Subcutaneous abdominal adipose tissue (tissue), 5 donors: Measurements from ENCODE around the gene PDE6B.
A peak's percentile ranks its signal among the peaks of the same experiment; 100 is the strongest.
"Not testable (repeated sequence)": the region's sequence is repeated elsewhere in the genome, so short reads cannot be mapped to it uniquely, and the experiment has no call there.

Source experiments
- H3K27ac ChIP-seq: one replicate; pipeline ENCODE4 v1.7.0; 2013; ENCODE audit warnings: low read depth, mild to moderate bottlenecking, inconsistent platforms, low read length, moderate library complexity
- H3K27me3 ChIP-seq, 5 donors: one replicate each; pipeline ENCODE4 v1.7.0; 2013; ENCODE audit warnings: low read length in 5 of 5, inconsistent platforms in 1 of 5; ENCODE audit not compliant: control insufficient read depth in 5 of 5, insufficient read depth in 4 of 5
- H3K36me3 ChIP-seq, 5 donors: one replicate each; pipeline ENCODE4 v1.7.0; 2013; ENCODE audit warnings: low read length in 5 of 5; ENCODE audit not compliant: control insufficient read depth in 5 of 5, insufficient read depth in 5 of 5
- H3K4me1 ChIP-seq, 5 donors: one replicate each; pipeline ENCODE4 v1.7.0; 2013; ENCODE audit warnings: low read length in 5 of 5, mild to moderate bottlenecking in 3 of 5, moderate library complexity in 1 of 5; ENCODE audit not compliant: control insufficient read depth in 5 of 5, insufficient read depth in 5 of 5
- H3K4me3 ChIP-seq, 5 donors: one replicate each; pipeline ENCODE4 v1.7.0; 2013; ENCODE audit warnings: low read length in 5 of 5, low read depth in 1 of 5
- H3K9ac ChIP-seq, 5 donors: one replicate each; pipeline ENCODE4 v1.7.0; 2013; ENCODE audit warnings: low read length in 5 of 5, mild to moderate bottlenecking in 4 of 5, moderate library complexity in 3 of 5
- H3K9me3 ChIP-seq, 5 donors: one replicate each; pipeline ENCODE4 v1.7.0; 2013; ENCODE audit warnings: low read length in 5 of 5; ENCODE audit not compliant: control insufficient read depth in 5 of 5
- donor health status: healthy.
- donor health status: healthy.
- donor health status: healthy.
- donor health status: healthy.
- donor health status: healthy.

PDE6B gene

DNA sequence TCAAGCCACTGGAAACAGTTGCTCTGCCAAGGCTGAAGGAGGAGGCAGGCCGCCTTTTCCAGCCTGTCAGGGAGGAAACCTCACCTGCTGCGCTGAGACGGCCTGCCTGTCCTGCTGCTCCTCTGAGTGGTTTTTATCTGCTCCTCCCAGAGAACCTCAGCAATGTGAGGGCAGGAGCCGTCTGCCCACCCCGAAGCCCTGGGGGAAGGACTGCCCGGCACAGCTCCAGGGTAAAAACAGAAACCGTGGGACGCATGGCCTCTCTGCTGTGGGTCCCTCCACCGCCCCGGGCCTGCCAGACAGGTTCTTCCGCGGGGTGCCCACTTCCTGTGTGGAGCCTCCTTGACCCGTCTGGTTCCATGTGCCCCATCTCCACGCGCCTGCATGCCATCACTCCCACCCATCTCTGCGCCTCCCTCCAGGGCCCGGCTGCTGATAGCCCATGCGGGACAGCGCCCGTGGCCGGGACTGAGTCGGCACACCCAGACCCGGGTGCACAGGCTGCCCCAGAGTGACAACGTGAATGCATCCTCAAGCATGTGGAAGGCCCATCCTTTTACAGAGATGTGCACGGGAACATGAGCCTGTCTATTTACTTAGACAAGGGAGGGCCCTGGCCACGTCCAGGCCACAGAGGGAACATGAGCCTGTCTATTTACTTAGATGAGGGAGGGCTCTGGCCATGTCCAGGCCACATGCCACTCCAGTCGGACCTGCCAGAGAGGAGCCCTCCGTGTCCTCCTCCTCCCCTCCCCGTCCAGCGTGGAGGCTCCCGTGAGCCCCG lies 67.6 kb downstream of the PDE6B start:
- Histone ChIP-seq H3K4me3 (no peak overlapping the region), H3K9me3 (no peaks in the 10 kb centered on the region), H3K9ac (no peak overlapping the region), H3K27me3 (peaks cover 0 to 8% (median 4%) of the 10 kb centered on the region in 5 donors), H3K27ac (no peak overlapping the region), H3K4me1 (peaks cover under 1 to 19% (median 18%) of the 10 kb centered on the region in 5 donors), H3K36me3 (no peaks in the 10 kb centered on the region)

GRCh38 chr4:694341-694940 lies 69.1 kb downstream of the PDE6B start:
- H3K27me3 ChIP-seq, H3K9me3 ChIP-seq, H3K9ac ChIP-seq, H3K4me3 ChIP-seq, H3K27ac ChIP-seq, H3K36me3 ChIP-seq: not testable (repeated sequence)
- peaks cover 0 to 11% (median 7%) of the 10 kb centered on the region in 5 donors for H3K4me1 ChIP-seq

DNA sequence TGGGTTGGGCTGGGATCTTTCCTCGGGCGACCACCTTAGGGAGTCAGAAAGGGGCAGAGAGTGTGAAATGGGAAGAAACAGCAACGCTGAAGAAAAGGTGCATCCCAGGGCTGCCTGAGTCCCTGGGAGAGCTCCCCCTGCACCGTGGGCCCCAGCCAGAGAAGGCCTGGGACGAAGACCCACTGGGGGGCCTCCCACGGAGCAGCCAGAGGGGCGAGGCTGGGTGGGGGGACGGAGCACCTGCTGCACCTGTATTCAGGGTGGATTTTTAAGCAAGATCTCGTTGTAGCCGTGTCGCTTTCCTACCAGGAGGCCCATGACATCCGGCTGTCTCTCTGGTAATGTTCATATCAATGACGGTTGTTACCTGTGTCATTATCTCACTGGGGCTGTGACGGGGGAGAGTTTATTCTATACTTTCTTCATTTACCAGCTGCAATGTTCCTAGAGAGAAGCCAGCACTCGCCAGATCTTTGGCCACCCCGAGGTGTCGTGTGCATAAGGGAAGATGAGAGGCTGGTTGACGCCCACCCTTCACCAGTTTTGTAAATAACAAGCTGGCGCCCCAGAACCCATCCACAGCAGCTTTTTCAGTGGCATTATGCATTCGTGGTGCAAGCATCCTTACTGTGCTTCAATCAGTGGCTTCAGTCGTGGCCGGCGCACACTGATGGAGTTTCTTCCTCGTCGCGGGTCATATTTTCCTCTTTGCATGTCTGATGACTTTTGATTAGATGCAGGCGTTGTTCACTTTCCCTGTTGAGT lies 74.6 kb downstream of the PDE6B start:
- Histone ChIP-seq H3K27ac (no peak overlapping the region), H3K4me1 (peaks cover 0 to 18% (median 8%) of the 10 kb centered on the region in 5 donors), H3K4me3 (no peak overlapping the region), H3K9ac (no peak overlapping the region), H3K27me3 (peaks cover 0 to 6% (median 0%) of the 10 kb centered on the region in 5 donors), H3K9me3 (no peaks in the 10 kb centered on the region), H3K36me3 (no peaks in the 10 kb centered on the region)

- H3K4me3 ChIP-seq = no peak overlapping the region
- H3K9ac ChIP-seq = no peak overlapping the region
- no peak overlapping the region for H3K27ac ChIP-seq
- no peaks in the 10 kb centered on the region for H3K9me3 ChIP-seq
- H3K4me1 ChIP-seq = peaks cover 0 to 22% (median 12%) of the 10 kb centered on the region in 5 donors
- H3K27me3 ChIP-seq = no peaks in the 10 kb centered on the region
- H3K36me3 ChIP-seq = no peaks in the 10 kb centered on the region
These were observed 75.4 kb downstream of the PDE6B start for GRCh38 chr4:700587-701264.

- peaks cover 0 to 39% (median 22%) of the 10 kb centered on the region in 5 donors for H3K4me1 ChIP-seq
- no peaks in the 10 kb centered on the region for H3K36me3 ChIP-seq
- H3K27ac ChIP-seq = no peak overlapping the region
- H3K9me3 ChIP-seq = no peaks in the 10 kb centered on the region
- no peaks in the 10 kb centered on the region for H3K27me3 ChIP-seq
- H3K4me3 ChIP-seq = no peak overlapping the region
- H3K9ac ChIP-seq = no peak overlapping the region
These were observed 77.3 kb downstream of the PDE6B start for GRCh38 chr4:702618-703048.

- Histone ChIP-seq H3K27me3 (no peaks in the 10 kb centered on the region), H3K4me1 (peaks cover 4 to 47% (median 29%) of the 10 kb centered on the region in 5 donors), H3K4me3 (no peak overlapping the region), H3K27ac (no peak overlapping the region), H3K36me3 (no peaks in the 10 kb centered on the region), H3K9me3 (no peaks in the 10 kb centered on the region), H3K9ac (no peak overlapping the region)
These were observed 78.2 kb downstream of the PDE6B start for GRCh38 chr4:703336-704197.

DNA sequence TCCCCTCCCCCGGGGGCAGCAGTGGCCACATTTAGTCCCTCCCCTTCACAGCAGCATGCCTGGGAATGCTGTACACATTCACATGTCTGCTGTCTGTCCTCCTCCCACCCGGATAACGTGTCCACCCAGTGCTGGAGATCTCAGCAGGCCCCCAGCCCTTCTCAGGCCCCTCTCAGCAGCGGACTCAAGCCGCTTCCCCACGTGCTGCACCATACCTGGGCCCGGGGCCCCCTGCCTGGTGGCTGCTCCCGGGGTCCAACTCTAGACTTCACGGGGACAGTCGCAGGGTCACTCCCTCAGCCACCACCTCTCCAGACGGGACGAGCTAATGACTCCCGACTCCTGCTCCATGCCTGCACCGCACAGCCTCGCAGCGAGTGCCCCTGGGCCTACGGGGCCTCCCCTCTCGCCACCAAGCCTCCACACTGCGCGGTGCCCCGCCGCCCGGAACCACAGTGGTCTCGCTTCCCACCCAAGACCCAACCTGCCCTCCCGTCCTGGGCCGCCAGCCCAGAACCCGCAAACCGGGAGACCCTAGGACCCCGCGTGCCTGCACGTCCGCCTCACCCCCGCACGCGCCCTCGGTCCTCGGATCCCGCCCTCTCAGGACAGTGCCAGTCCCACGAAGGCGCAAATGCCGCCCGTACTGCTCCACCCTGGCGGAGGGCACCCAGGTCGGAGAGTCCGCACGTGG lies 79.0 kb downstream of the PDE6B start:
- H3K9ac ChIP-seq = no peak overlapping the region
- no peak overlapping the region for H3K27ac ChIP-seq
- H3K36me3 ChIP-seq = no peaks in the 10 kb centered on the region
- no peak overlapping the region for H3K4me3 ChIP-seq
- H3K27me3 ChIP-seq = no peaks in the 10 kb centered on the region
- H3K4me1 ChIP-seq = peaks cover 4 to 49% (median 34%) of the 10 kb centered on the region in 5 donors
- H3K9me3 ChIP-seq = no peaks in the 10 kb centered on the region

GRCh38 chr4:704971-705277 lies 79.6 kb downstream of the PDE6B start:
- H3K4me1 ChIP-seq = peaks cover 4 to 47% (median 33%) of the 10 kb centered on the region in 5 donors
- H3K4me3 ChIP-seq = peak overlapping the region; percentile 69 to 83 (median 77)
- H3K27me3 ChIP-seq = no peaks in the 10 kb centered on the region
- H3K36me3 ChIP-seq = no peaks in the 10 kb centered on the region
- no peak overlapping the region for H3K27ac ChIP-seq
- H3K9me3 ChIP-seq = no peaks in the 10 kb centered on the region
- H3K9ac ChIP-seq = peak overlapping the region in 4 of 5 donors; percentile 68 to 87 (median 82)
